H1 (cell line): Measurements from ENCODE around the gene COL4A1. TPM values are rescaled to one million over a fixed set of nuclear protein-coding genes. Genes with fewer than 3 reads are reported as not detected.

Experiments
- CTCF ChIA-PET: fragments of 300-600 bp; sonication (Branson Sonifier 250); formaldehyde crosslinking; loops from one replicate; lab custom pipeline; 2021; ENCODE audit not compliant: partially characterized antibody; lab: Charles Lee
- POLR2A ChIA-PET: fragments of 300-600 bp; sonication (Branson Sonifier 250); formaldehyde crosslinking; loops from one replicate; lab custom pipeline; 2021; ENCODE audit warnings: inconsistent platforms; ENCODE audit not compliant: partially characterized antibody; lab: Charles Lee
- DNase-seq, 2 experiments: peaks; one replicate each; pipeline versions ENCODE4 v3.0.0 to v3.0.0-alpha.2; 2010 to 2022; ENCODE audit warnings: low spot score in 2 of 2, low read depth in 1 of 2, mixed read lengths in 1 of 2
- FAIRE-seq: peaks from 2 replicates; lab custom pipeline; 2011; peaks lifted over from hg19 to GRCh38; lab: Jason Lieb, UNC
- H2AFZ ChIP-seq: 2 replicates; pipeline ENCODE4 v1.8.1; 2012; ENCODE audit warnings: low read length, inconsistent platforms
- H2AK5ac ChIP-seq: 2 replicates; pipeline ENCODE4 v1.6.1; 2013; ENCODE audit warnings: low read depth, low read length
- H2BK120ac ChIP-seq: replicated peaks from 2 replicates; pipeline ENCODE3; 2013; ENCODE audit warnings: low read depth, low read length, inconsistent platforms
- H2BK12ac ChIP-seq: 2 replicates; pipeline ENCODE4 v1.6.1; 2013; ENCODE audit warnings: low read depth, low read length
- H2BK15ac ChIP-seq: 2 replicates; pipeline ENCODE4 v1.6.1; 2013; ENCODE audit warnings: low read length
- H2BK20ac ChIP-seq: 2 replicates; pipeline ENCODE4 v1.6.1; 2013; ENCODE audit warnings: low read length
- H2BK5ac ChIP-seq: 2 replicates; pipeline ENCODE4 v1.6.1; 2013; ENCODE audit warnings: low read depth, low read length
- H3K14ac ChIP-seq: 2 replicates; pipeline ENCODE4 v1.6.1; 2013; ENCODE audit warnings: inconsistent platforms; ENCODE audit not compliant: insufficient read length
- H3K18ac ChIP-seq: 2 replicates; pipeline ENCODE4 v1.6.1; 2013; ENCODE audit warnings: low read length; ENCODE audit errors: extremely low read depth
- H3K23ac ChIP-seq: 2 replicates; pipeline ENCODE4 v1.6.1; 2013; ENCODE audit warnings: inconsistent platforms; ENCODE audit not compliant: insufficient read length
- H3K23me2 ChIP-seq: 2 replicates; pipeline ENCODE4 v1.6.1; 2013; ENCODE audit warnings: low read depth, low read length
- H3K27ac ChIP-seq: 2 replicates; pipeline ENCODE4 v1.6.1; 2011; ENCODE audit warnings: low read depth, low read length, inconsistent platforms
- H3K27me3 ChIP-seq, 4 experiments: replicated peaks in 1 of 4; 1 replicate in 1 of 4; 2 replicates in 3 of 4; pipeline versions ENCODE4 v1.6.1 to v1.8.1; 2011 to 2013; ENCODE audit warnings: low read length in 3 of 4, mild to moderate bottlenecking in 3 of 4, inconsistent platforms in 2 of 4, mixed read lengths in 2 of 4, moderate library complexity in 1 of 4; ENCODE audit not compliant: control insufficient read depth in 3 of 4, insufficient read depth in 3 of 4; ENCODE audit errors: extremely low read depth in 1 of 4
- H3K36me3 ChIP-seq, 4 experiments: 2 replicates each; pipeline versions ENCODE4 v1.6.1 to v1.8.1; 2011 to 2013; ENCODE audit warnings: mild to moderate bottlenecking in 4 of 4, low read length in 3 of 4, moderate library complexity in 2 of 4, control low read depth in 1 of 4, inconsistent platforms in 1 of 4; ENCODE audit not compliant: insufficient read depth in 4 of 4, control insufficient read depth in 2 of 4
- H3K4ac ChIP-seq: replicated peaks from 2 replicates; pipeline ENCODE3; 2013; ENCODE audit warnings: low read length, low read depth, mixed read lengths, inconsistent platforms; ENCODE audit not compliant: insufficient read length
- H3K4me1 ChIP-seq, 4 experiments: replicated peaks in 1 of 4; 1 replicate in 1 of 4; 2 replicates in 3 of 4; pipeline versions ENCODE4 v1.6.1 to v1.8.1; 2011 to 2013; ENCODE audit warnings: low read length in 3 of 4, inconsistent platforms in 2 of 4, mixed read lengths in 1 of 4; ENCODE audit not compliant: insufficient read depth in 4 of 4, control insufficient read depth in 3 of 4
- H3K4me2 ChIP-seq, 2 experiments: 2 replicates each; pipeline versions ENCODE4 v1.6.1 to v1.8.1; 2011 to 2013; ENCODE audit warnings: low read depth in 2 of 2, low read length in 2 of 2, control low read depth in 1 of 2, inconsistent platforms in 1 of 2, mild to moderate bottlenecking in 1 of 2; ENCODE audit not compliant: insufficient read depth in 1 of 2
- H3K4me3 ChIP-seq, 4 experiments: fragments of 200-600, 300-600 bp in 1 of 4; sonication (generic), shearing (Covaris generic), sonication (Bioruptor Twin) in 1 of 4; 2 replicates each; pipeline versions ENCODE4 v1.5.1 to v1.8.1; 2011 to 2016; ENCODE audit warnings: low read length in 4 of 4, low read depth in 3 of 4, control low read depth in 2 of 4, inconsistent platforms in 2 of 4, mild to moderate bottlenecking in 2 of 4, mixed read lengths in 1 of 4, moderate library complexity in 1 of 4; ENCODE audit not compliant: insufficient read depth in 2 of 4; ENCODE audit errors: extremely low read depth in 1 of 4
- H3K56ac ChIP-seq: replicated peaks from 2 replicates; pipeline ENCODE3; 2013; ENCODE audit warnings: low read depth, mild to moderate bottlenecking, mixed read lengths, low read length, inconsistent platforms; ENCODE audit not compliant: insufficient read length
- H3K79me1 ChIP-seq: 2 replicates; pipeline ENCODE4 v1.6.1; 2013; ENCODE audit warnings: low read depth, low read length, control low read depth
- H3K79me2 ChIP-seq, 2 experiments: 2 replicates each; pipeline versions ENCODE4 v1.6.1 to v1.8.1; 2012 to 2013; ENCODE audit warnings: low read length in 2 of 2, mild to moderate bottlenecking in 2 of 2, inconsistent platforms in 1 of 2; ENCODE audit not compliant: insufficient read depth in 2 of 2, control insufficient read depth in 1 of 2
- H3K9ac ChIP-seq, 4 experiments: replicated peaks in 1 of 4; 1 replicate in 1 of 4; 2 replicates in 3 of 4; pipeline versions ENCODE4 v1.6.1 to v1.8.1; 2011 to 2013; ENCODE audit warnings: low read depth in 3 of 4, low read length in 3 of 4, control low read depth in 2 of 4, mild to moderate bottlenecking in 2 of 4, moderate library complexity in 2 of 4, inconsistent platforms in 1 of 4; ENCODE audit errors: extremely low read depth in 1 of 4
- H3K9me3 ChIP-seq, 2 experiments: 2 replicates each; pipeline versions ENCODE4 v1.6.1 to v1.8.1; 2012 to 2013; ENCODE audit warnings: mild to moderate bottlenecking in 2 of 2, moderate library complexity in 2 of 2, control low read depth in 1 of 2, inconsistent platforms in 1 of 2, low read depth in 1 of 2, low read length in 1 of 2, mixed read lengths in 1 of 2; ENCODE audit not compliant: insufficient read depth in 2 of 2
- H4K20me1 ChIP-seq, 2 experiments: replicated peaks in 1 of 2; 2 replicates each; pipeline versions ENCODE3 to v1.8.1; 2011 to 2013; ENCODE audit warnings: inconsistent platforms in 2 of 2, low read length in 2 of 2, mild to moderate bottlenecking in 1 of 2; ENCODE audit not compliant: insufficient read depth in 2 of 2, control insufficient read depth in 1 of 2
- H4K5ac ChIP-seq: 2 replicates; pipeline ENCODE4 v1.6.1; 2013; ENCODE audit warnings: low read length, low read depth, mixed read lengths, inconsistent platforms; ENCODE audit not compliant: insufficient read length
- H4K8ac ChIP-seq: 2 replicates; pipeline ENCODE4 v1.8.0; 2013; ENCODE audit warnings: mild to moderate bottlenecking, moderate library complexity, low read length, inconsistent platforms; ENCODE audit not compliant: insufficient read depth; ENCODE audit errors: extremely low read depth
- H4K91ac ChIP-seq: replicated peaks from 2 replicates; pipeline ENCODE3; 2013; ENCODE audit warnings: low read length, mixed read lengths, inconsistent platforms; ENCODE audit not compliant: insufficient read length
- HDAC2 ChIP-seq, 2 experiments: fragments of 300-600 bp in 1 of 2; sonication (generic) in 1 of 2; IDR thresholded peaks; 2 replicates each; pipeline ENCODE4 v1.6.1; 2011 to 2012; ENCODE audit warnings: low read depth in 2 of 2, low read length in 2 of 2, mild to moderate bottlenecking in 2 of 2, moderate library complexity in 2 of 2, borderline replicate concordance in 1 of 2, inconsistent platforms in 1 of 2
- POLR2AphosphoS5 ChIP-seq: IDR thresholded peaks from 2 replicates; pipeline ENCODE4 v1.6.1; 2011; ENCODE audit warnings: low read depth, low read length
- SUZ12 ChIP-seq: fragments of 200-600 bp; sonication (generic); IDR thresholded peaks from 2 replicates; pipeline ENCODE4 v1.6.1; 2012; ENCODE audit warnings: mild to moderate bottlenecking, inconsistent platforms, low read length, moderate library complexity, mixed read lengths
- TAF7 ChIP-seq: optimal IDR thresholded peaks from 2 replicates; pipeline ENCODE3; 2011; ENCODE audit warnings: low read depth, mild to moderate bottlenecking, inconsistent platforms, low read length, moderate library complexity, borderline replicate concordance
- WGBS, 2 experiments: shearing (Covaris generic) in 1 of 2; methylation state at CpG; one replicate each; pipeline versions ENCODE4 v1.1.6 to v1.1.7; 2013 to 2015; ENCODE audit warnings: low lambda C conversion rate in 2 of 2, mixed read lengths in 2 of 2, inconsistent platforms in 1 of 2, low coverage in 1 of 2, missing lambda C conversion rate in 1 of 2; ENCODE audit not compliant: insufficient replicate concordance in 2 of 2, insufficient coverage in 1 of 2, insufficient read length in 1 of 2; ENCODE audit errors: extremely low coverage in 1 of 2, missing lambda C conversion rate in 1 of 2; 5-methylcytosine and 5-hydroxymethylcytosine counted together
- polyA plus RNA-seq, 7 experiments: library from polyadenylated mRNA; depleted of rRNA in 3 of 7; stranded (reverse) in 5 of 7; unstranded in 2 of 7; fragments of >200 nt in 5 of 7; fragments of 200-250 nt in 2 of 7; gene quantifications; 1 replicate in 5 of 7; 2 replicates in 1 of 7; 4 replicates in 1 of 7; pipeline versions ENCODE4 v1.2.1 to v1.2.3, GENCODE V29; 2011 to 2013; ENCODE audit warnings: missing spikeins in 2 of 7, mixed read lengths in 2 of 7
- total RNA-seq: library from RNA; stranded (reverse); fragmentation: NEBNext Ultra II Directional; extraction: Animal tissue kit (Norgen Biotek cat#: 25700); gene quantifications from 2 replicates; pipeline ENCODE4 v1.2.1, GENCODE V29; 2021

COL4A1 gene
- total and polyA plus RNA-seq, 2 of the 8 experiments (the other 6 are each of a cell fraction or from before 2014, with no cell fraction given) = 30.7 to 82.0 TPM

DNA sequence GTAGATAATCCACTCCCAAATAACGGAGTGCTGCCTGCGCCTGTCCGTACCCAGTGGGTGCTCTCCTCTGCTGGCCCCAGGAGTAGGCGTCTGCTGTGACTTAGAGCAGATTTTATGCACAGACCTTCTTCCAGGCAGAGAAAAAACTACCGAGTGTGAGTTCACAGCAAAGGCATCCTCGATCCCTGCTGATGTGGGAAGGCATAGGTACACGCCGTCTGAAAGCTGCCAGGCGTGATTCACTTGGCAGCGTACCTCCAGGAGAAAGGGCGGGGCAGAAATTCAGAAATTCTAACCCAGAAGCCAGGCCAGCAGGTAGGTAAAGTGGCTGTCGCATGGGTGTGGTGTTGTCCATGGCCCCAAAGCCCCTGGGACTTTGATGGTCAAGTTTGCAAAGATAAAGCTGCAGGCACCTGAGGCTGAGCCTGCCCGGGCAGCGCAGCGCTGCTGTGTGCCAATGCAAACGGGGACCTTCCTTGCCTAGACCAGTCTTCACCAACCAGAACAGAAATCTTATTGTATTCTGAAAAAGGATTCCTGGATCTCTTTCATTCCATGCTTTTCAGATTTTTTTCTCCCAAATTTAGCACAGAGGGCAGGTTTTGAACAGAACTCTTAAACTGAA is 36.4 kb upstream of the COL4A1 start:
- Histone ChIP-seq H2BK20ac (no peak overlapping the region), H3K9ac (no peak overlapping the region), H4K91ac (no peak overlapping the region), H3K9me3 (no peaks in the 10 kb centered on the region), H3K4me1 (peaks cover 3 to 20% (median 10%) of the 10 kb centered on the region in 4 experiments; a peak in 6 of 7 replicates), H3K23ac (no peak overlapping the region), H3K56ac (no peak overlapping the region), H4K8ac (no peak overlapping the region), H3K27ac (no peak overlapping the region), H3K27me3 (no peaks in the 10 kb centered on the region), H4K5ac (no peak overlapping the region), H2BK120ac (no peak overlapping the region), H3K14ac (no peak overlapping the region), H3K79me2 (no peaks in the 10 kb centered on the region; a peak in 1 of 4 replicates), H3K18ac (no peak overlapping the region), H3K36me3 (no peaks in the 10 kb centered on the region), H3K79me1 (peaks cover 7% of the 10 kb centered on the region), H2AFZ (no peak overlapping the region), H3K4ac (no peak overlapping the region), H3K4me3 (no peak overlapping the region), H2BK12ac (no peak overlapping the region), H3K4me2 (no peak overlapping the region), H2BK5ac (no peak overlapping the region), H4K20me1 (peaks cover 4 to 8% of the 10 kb centered on the region in 2 experiments), H2BK15ac (no peak overlapping the region), H2AK5ac (no peak overlapping the region), H3K23me2 (no peaks in the 10 kb centered on the region)
- TF ChIP-seq SUZ12 = no peak
- no peak for TF ChIP-seq POLR2AphosphoS5
- TF ChIP-seq TAF7 = no peak
- no peak for TF ChIP-seq HDAC2 (IDR thresholded peaks at IDR 0.05; ENCODE audit: borderline replicate concordance in 1 of 2, low read depth in 2 of 2, low read length in 2 of 2)
- POLR2A ChIA-PET = interaction anchor here (1.3 to 1.9 kb wide), 3 partner anchors 12 to 17 kb away, joined by 3 to 7 read pairs (median 4); no protein-coding TSS in a partner anchor
- CTCF ChIA-PET = interaction anchor here (1.3 to 3.4 kb wide), 5 partner anchors 9 to 97 kb away, joined by 3 to 14 read pairs (median 7); no protein-coding TSS in a partner anchor
- no peak for DNase-seq
- no peak for FAIRE-seq
- WGBS, 2 experiments = 88% methylated on average over 16 of the region's 16 CpGs; no CpG with 5 or more reads in 1 of the 2 experiments
